Esophagus squamous epithelium (tissue), 4 donors: ENCODE results near the gene LTB4R.
A peak's percentile ranks its signal among the peaks of the same experiment; 100 is the strongest.

Experiments used
- CTCF ChIP-seq, 6 experiments: fragments of 450-650 bp in 4 of 6; fragments of 200-600 bp in 2 of 6; sonication (generic) in 2 of 6; IDR thresholded peaks; one replicate each; pipeline ENCODE4 v1.5.1; 2016 to 2019; ENCODE audit warnings: antibody characterized with exemption in 6 of 6, mild to moderate bottlenecking in 4 of 6, moderate library complexity in 4 of 6
- POLR2A ChIP-seq, 4 donors: fragments of 450-650 bp; IDR thresholded peaks; one replicate each; pipeline ENCODE4 v1.6.1; 2017; ENCODE audit warnings: antibody characterized with exemption in 4 of 4, mild to moderate bottlenecking in 4 of 4, moderate library complexity in 3 of 4

GRCh38 chr14:24262821-24263733 is 48.2 kb upstream of the LTB4R start, which contains the start of gene TGM1:
- TF ChIP-seq CTCF (IDR thresholded peaks at IDR 0.05) (no peak), POLR2A (IDR thresholded peaks at IDR 0.05) (peak in 2 of 4 donors; percentile 33 to 48)
